Measurements from ENCODE around the gene DLX6. TPM values are rescaled to one million over a fixed set of nuclear protein-coding genes. Genes with fewer than 3 reads are reported as not detected.

Gene DLX6
- total and polyA plus RNA-seq, 12 donors = 0.15 to 0.41 TPM; not detected in 10

DNA sequence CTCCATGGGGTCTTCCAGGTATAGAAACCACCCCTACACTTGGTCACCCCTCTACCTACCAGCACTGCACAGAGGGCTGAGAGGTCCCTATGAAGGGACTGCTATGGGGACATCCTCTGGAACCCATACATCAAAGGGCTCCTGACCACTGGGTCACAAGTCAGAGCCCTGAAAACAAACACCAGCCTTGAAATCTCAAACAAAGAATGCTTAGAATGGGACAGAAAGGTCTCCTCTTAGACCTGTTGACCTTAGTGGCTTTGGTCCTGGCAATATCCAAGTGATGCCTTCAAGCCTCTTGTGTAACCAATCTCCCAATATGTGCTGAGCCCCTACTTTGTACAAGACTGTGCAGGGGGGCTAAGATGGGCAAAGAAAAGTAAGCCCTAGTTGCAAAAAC, 34.6 kb upstream of the DLX6 start:
- Histone ChIP-seq H3K27ac (no peak overlapping the region), H3K4me3 (no peak overlapping the region)

GRCh38 chr7:96973986-96974385, 31.4 kb upstream of the DLX6 start:
- no peak overlapping the region for H3K27ac ChIP-seq

More for the DNA sequence above, 34.6 kb upstream of the DLX6 start:
- H3K27me3 ChIP-seq = peaks cover 17% of the 10 kb centered on the region
- no peaks in the 10 kb centered on the region for H3K36me3 ChIP-seq (replicated peaks in 1 of 2)
- no peak for TF ChIP-seq POLR2A (IDR thresholded peaks at IDR 0.05)
- DNase-seq = no peak
- no peaks in the 10 kb centered on the region for H3K4me1 ChIP-seq (replicated peaks in 1 of 2)
- no peaks in the 10 kb centered on the region for H3K9me3 ChIP-seq (replicated peaks in 1 of 3)
- intact Hi-C loops (cut with DNase I) = no loop called here

DNA sequence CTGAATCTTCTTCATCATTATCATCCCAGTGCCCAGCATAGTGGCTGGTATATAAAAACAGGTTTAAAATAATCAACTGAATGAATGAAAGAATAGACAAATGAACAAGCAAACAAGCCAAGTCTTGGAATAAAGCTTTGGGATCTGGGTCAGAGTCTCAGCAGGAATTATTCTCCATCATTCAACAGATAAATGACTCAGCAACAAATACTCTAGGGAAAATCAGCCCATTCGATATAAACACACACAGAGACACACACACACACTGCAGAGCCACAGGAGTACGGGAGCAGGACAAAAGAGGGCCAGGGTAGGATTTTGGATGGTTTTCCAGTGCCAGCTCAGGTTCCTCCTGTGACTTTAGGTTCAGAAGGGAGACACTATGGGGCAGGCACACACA, 29.2 kb upstream of the DLX6 start:
- Histone ChIP-seq H3K4me3 (no peak overlapping the region), H3K27ac (no peak overlapping the region), H3K9me3 (replicated peaks in 1 of 3) (no peaks in the 10 kb centered on the region), H3K27me3 (no peaks in the 10 kb centered on the region), H3K36me3 (replicated peaks in 1 of 2) (no peaks in the 10 kb centered on the region), H3K4me1 (replicated peaks in 1 of 2) (no peaks in the 10 kb centered on the region)
- TF ChIP-seq POLR2A (IDR thresholded peaks at IDR 0.05) (no peak), CTCF (IDR thresholded peaks at IDR 0.05) (no peak)
- intact Hi-C loops (cut with DNase I) = no loop called here
- WGBS, 4 donors = 54 to 72% (median 68%) methylated on average over 2 of the region's 2 CpGs
- no peak for DNase-seq

More at GRCh38 chr7:96973986-96974385, 31.4 kb upstream of the DLX6 start:
- Histone ChIP-seq H3K36me3 (replicated peaks in 1 of 2) (no peaks in the 10 kb centered on the region), H3K27me3 (no peaks in the 10 kb centered on the region), H3K4me1 (replicated peaks in 1 of 2) (no peaks in the 10 kb centered on the region), H3K9me3 (replicated peaks in 1 of 3) (no peaks in the 10 kb centered on the region), H3K4me3 (no peak overlapping the region)
- 52 to 70% (median 61%) methylated on average over 2 of the region's 2 CpGs for WGBS, 4 donors
- intact Hi-C loops (cut with DNase I) = no loop called here
- no peak for DNase-seq
- TF ChIP-seq POLR2A (IDR thresholded peaks at IDR 0.05) = no peak
- TF ChIP-seq CTCF (IDR thresholded peaks at IDR 0.05) = no peak

GRCh38 chr7:96977445-96977844, 27.9 kb upstream of the DLX6 start:
- Histone ChIP-seq H3K27ac (no peak overlapping the region), H3K9me3 (replicated peaks in 1 of 3) (no peaks in the 10 kb centered on the region), H3K36me3 (replicated peaks in 1 of 2) (no peaks in the 10 kb centered on the region), H3K4me1 (replicated peaks in 1 of 2) (no peaks in the 10 kb centered on the region), H3K27me3 (no peaks in the 10 kb centered on the region), H3K4me3 (no peak overlapping the region)
- no peak for DNase-seq
- TF ChIP-seq POLR2A (IDR thresholded peaks at IDR 0.05) (no peak), CTCF (IDR thresholded peaks at IDR 0.05) (no peak)
- intact Hi-C loops (cut with DNase I) = no loop called here

- Histone ChIP-seq H3K4me3 (no peak overlapping the region), H3K9me3 (replicated peaks in 1 of 3) (no peaks in the 10 kb centered on the region), H3K27ac (no peak overlapping the region), H3K36me3 (replicated peaks in 1 of 2) (no peaks in the 10 kb centered on the region), H3K27me3 (no peaks in the 10 kb centered on the region), H3K4me1 (replicated peaks in 1 of 2) (no peaks in the 10 kb centered on the region)
- no peak for DNase-seq
- no peak for TF ChIP-seq CTCF (IDR thresholded peaks at IDR 0.05)
- TF ChIP-seq POLR2A (IDR thresholded peaks at IDR 0.05) = no peak
- intact Hi-C loops (cut with DNase I) = no loop called here
- WGBS, 4 donors = 86 to 100% (median 92%) methylated on average over 2 of the region's 2 CpGs
These were observed 25.6 kb upstream of the DLX6 start for GRCh38 chr7:96979551-96980276.
